Mesendoderm (in vitro differentiated cells): ENCODE results near the gene LRFN4.

Source experiments
- DNase-seq: peaks from one replicate; pipeline ENCODE4 v3.0.0; 2013
- H2AK5ac ChIP-seq: 2 replicates; pipeline ENCODE4 v1.6.1; 2013; ENCODE audit warnings: low read length, inconsistent platforms
- H2BK120ac ChIP-seq: 2 replicates; pipeline ENCODE4 v1.6.1; 2013; ENCODE audit warnings: low read depth, mild to moderate bottlenecking, low read length, moderate library complexity, mixed read lengths
- H2BK15ac ChIP-seq: replicated peaks from 2 replicates; pipeline ENCODE4 v1.6.1; 2013; ENCODE audit warnings: low read depth, mild to moderate bottlenecking, moderate library complexity
- H2BK5ac ChIP-seq: 2 replicates; pipeline ENCODE4 v1.6.1; 2013; ENCODE audit warnings: low read length, inconsistent platforms
- H3K18ac ChIP-seq: 2 replicates; pipeline ENCODE4 v1.6.1; 2013; ENCODE audit warnings: mild to moderate bottlenecking, low read length, mixed read lengths
- H3K23ac ChIP-seq: one replicate; pipeline ENCODE4 v1.6.1; 2013; ENCODE audit warnings: low read length
- H3K27ac ChIP-seq: 2 replicates; pipeline ENCODE4 v1.5.1; 2013; ENCODE audit warnings: low read depth, mild to moderate bottlenecking, inconsistent platforms, low read length, moderate library complexity
- H3K27me3 ChIP-seq: 2 replicates; pipeline ENCODE4 v1.6.1; 2013; ENCODE audit warnings: low read length, control low read depth, mild to moderate bottlenecking, inconsistent platforms; ENCODE audit not compliant: insufficient read depth, poor library complexity
- H3K36me3 ChIP-seq: 2 replicates; pipeline ENCODE4 v1.6.1; 2013; ENCODE audit warnings: low read length, inconsistent platforms; ENCODE audit not compliant: control insufficient read depth, insufficient read depth
- H3K4ac ChIP-seq: one replicate; pipeline ENCODE4 v1.6.1; 2013; ENCODE audit warnings: low read depth, mild to moderate bottlenecking, low read length, moderate library complexity
- H3K4me1 ChIP-seq: 2 replicates; pipeline ENCODE4 v1.6.1; 2013; ENCODE audit warnings: low read depth, low read length, inconsistent platforms; ENCODE audit not compliant: control insufficient read depth
- H3K4me2 ChIP-seq: 2 replicates; pipeline ENCODE4 v1.6.1; 2013; ENCODE audit warnings: low read length
- H3K4me3 ChIP-seq: 2 replicates; pipeline ENCODE4 v1.5.1; 2013; ENCODE audit warnings: mild to moderate bottlenecking, low read length
- H3K56ac ChIP-seq: one replicate; pipeline ENCODE4 v1.6.1; 2013; ENCODE audit warnings: low read length
- H3K79me1 ChIP-seq: 2 replicates; pipeline ENCODE4 v1.6.1; 2013; ENCODE audit warnings: low read length, inconsistent platforms
- H3K79me2 ChIP-seq: 2 replicates; pipeline ENCODE4 v1.6.1; 2013; ENCODE audit warnings: mild to moderate bottlenecking, low read length; ENCODE audit not compliant: control insufficient read depth, insufficient read depth
- H3K9ac ChIP-seq: 2 replicates; pipeline ENCODE4 v1.6.1; 2013; ENCODE audit warnings: low read length, inconsistent platforms
- H4K5ac ChIP-seq: one replicate; pipeline ENCODE4 v1.6.1; 2013; ENCODE audit warnings: low read length
- H4K8ac ChIP-seq: one replicate; pipeline ENCODE4 v1.6.1; 2013; ENCODE audit warnings: low read depth, mild to moderate bottlenecking, control low read depth, low read length, moderate library complexity
- WGBS: extraction: QIAGEN DNeasy Blood & Tissue Kit; methylation state at CpG from one replicate; pipeline ENCODE4 v1.1.7; 2013; ENCODE audit warnings: low lambda C conversion rate, missing lambda C conversion rate; ENCODE audit not compliant: insufficient coverage; ENCODE audit errors: extremely low coverage; 5-methylcytosine and 5-hydroxymethylcytosine counted together

LRFN4 gene

DNA sequence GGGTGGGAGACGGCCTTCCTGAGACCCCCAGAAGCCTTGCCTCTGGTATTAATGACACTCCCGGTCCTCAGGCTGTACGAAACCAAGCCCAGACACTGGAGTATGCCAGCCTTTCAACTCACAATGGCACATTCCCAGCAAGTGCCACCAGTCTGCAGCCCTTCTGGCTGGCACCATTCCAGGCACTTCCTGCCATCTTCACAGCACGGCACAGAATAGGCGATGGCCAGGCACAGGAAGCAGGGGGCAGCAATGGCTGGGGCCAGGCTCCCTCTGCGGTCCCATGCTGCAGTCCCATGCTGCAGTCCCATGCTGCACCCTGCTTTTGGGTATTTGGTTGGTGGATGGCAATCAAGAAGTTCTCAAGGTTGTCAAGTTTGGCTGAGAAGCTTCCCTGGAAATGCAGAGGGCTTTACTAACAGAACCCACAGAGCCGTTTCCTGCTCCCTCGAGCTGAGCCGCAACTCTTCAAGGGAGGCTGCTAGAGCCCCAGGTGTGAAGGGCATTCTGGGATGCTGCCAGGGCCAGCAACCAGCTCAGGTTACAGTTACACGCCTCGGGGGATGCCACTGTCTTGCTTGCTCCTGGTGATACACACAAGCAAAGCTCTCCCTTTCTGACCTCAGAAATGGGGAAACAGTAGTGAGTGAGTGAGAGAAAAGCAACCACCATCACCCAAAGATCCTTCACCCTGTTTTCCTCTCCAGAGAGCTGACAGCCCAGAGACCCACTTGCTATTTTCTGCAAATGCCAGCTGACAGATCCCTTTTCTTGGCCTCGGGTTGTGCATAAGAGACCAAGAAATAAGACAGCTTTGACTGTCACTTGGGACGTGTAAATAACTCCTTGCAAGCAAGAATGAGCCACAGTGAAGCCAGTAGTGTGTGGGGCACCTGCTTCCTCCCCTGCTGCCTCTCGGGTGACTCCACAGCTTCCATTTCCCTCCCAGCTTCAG lies 23.9 kb downstream of the LRFN4 start:
- Histone ChIP-seq H3K4ac (no peak overlapping the region), H3K27ac (no peak overlapping the region), H3K79me1 (no peaks in the 10 kb centered on the region), H3K36me3 (no peaks in the 10 kb centered on the region), H3K4me1 (no peaks in the 10 kb centered on the region), H3K4me2 (no peak overlapping the region), H2BK120ac (no peak overlapping the region), H4K5ac (no peak overlapping the region), H2AK5ac (no peak overlapping the region), H4K8ac (no peak overlapping the region), H2BK15ac (no peak overlapping the region), H3K56ac (no peak overlapping the region), H2BK5ac (no peak overlapping the region), H3K27me3 (no peaks in the 10 kb centered on the region), H3K23ac (no peak overlapping the region), H3K9ac (no peak overlapping the region), H3K18ac (no peak overlapping the region), H3K79me2 (no peaks in the 10 kb centered on the region), H3K4me3 (no peak overlapping the region)
- no CpG with 5 or more reads among the region's 14 CpGs for WGBS
- peak; percentile 50 for DNase-seq

DNA sequence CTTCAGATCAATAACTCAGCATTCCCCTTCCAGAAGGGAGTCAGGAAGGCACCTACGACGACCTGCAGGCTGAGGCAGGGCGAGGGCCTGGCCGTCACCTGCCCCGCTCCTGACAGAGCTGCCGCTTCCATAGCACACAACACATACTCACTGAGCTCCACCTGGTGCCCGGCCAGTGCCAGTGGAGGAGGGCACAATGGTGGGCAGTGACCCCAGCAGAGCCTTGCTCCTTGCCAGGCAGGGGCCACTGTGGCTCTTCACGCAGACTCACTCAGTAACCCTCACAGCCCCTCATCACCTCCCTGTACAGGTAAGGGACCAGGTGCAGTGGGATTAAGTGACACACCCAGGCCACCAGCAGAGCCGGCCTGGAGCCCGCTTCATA lies 24.6 kb downstream of the LRFN4 start:
- no peak overlapping the region for H3K4me2 ChIP-seq
- H3K79me1 ChIP-seq = no peaks in the 10 kb centered on the region
- no peaks in the 10 kb centered on the region for H3K27me3 ChIP-seq
- no peak overlapping the region for H2BK15ac ChIP-seq
- no CpG with 5 or more reads among the region's 10 CpGs for WGBS
- H2BK120ac ChIP-seq = no peak overlapping the region
- no peak overlapping the region for H2BK5ac ChIP-seq
- no peak overlapping the region for H4K5ac ChIP-seq
- no peak overlapping the region for H3K9ac ChIP-seq
- H3K4ac ChIP-seq = no peak overlapping the region
- H3K23ac ChIP-seq = no peak overlapping the region
- H3K18ac ChIP-seq = no peak overlapping the region
- no peak overlapping the region for H3K4me3 ChIP-seq
- no peak overlapping the region for H3K56ac ChIP-seq
- H4K8ac ChIP-seq = no peak overlapping the region
- DNase-seq = no peak
- H2AK5ac ChIP-seq = no peak overlapping the region
- no peaks in the 10 kb centered on the region for H3K79me2 ChIP-seq
- no peaks in the 10 kb centered on the region for H3K4me1 ChIP-seq
- H3K36me3 ChIP-seq = no peaks in the 10 kb centered on the region
- H3K27ac ChIP-seq = no peak overlapping the region

DNA sequence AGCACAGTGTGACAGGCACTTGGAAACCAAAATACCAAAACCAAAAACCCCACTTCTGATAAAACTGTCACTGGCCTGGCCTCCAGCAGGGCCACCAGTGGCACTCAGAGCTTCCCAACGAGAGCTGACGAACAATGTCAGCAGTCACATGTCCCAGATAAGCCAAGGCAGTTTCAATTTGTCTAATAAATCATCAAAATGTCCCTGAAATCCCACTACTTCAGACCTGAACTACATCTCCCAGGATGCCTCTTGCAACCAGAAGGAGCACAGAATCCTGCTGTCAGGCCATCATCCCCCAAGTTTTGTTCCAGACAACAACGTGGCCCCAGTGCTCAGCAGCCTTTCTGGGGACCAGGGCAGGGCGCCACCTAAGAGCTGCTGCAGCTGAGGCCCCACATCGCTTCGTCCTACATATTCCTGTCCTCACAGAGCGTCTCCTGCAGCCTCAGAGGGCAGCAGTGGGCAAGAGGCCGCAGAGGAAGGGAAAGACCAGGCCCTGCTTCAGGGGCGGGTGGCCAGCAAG lies 25.1 kb downstream of the LRFN4 start:
- no peak overlapping the region for H2AK5ac ChIP-seq
- no peak overlapping the region for H3K23ac ChIP-seq
- H4K8ac ChIP-seq = no peak overlapping the region
- H3K4ac ChIP-seq = peak overlapping the region; percentile 0
- no peak overlapping the region for H4K5ac ChIP-seq
- no peak overlapping the region for H3K9ac ChIP-seq
- no peak overlapping the region for H3K4me3 ChIP-seq
- no peak for DNase-seq
- H2BK15ac ChIP-seq = no peak overlapping the region
- no peaks in the 10 kb centered on the region for H3K4me1 ChIP-seq
- H3K27ac ChIP-seq = no peak overlapping the region
- WGBS = no CpG with 5 or more reads among the region's 9 CpGs
- H3K27me3 ChIP-seq = no peaks in the 10 kb centered on the region
- no peak overlapping the region for H2BK120ac ChIP-seq
- no peak overlapping the region for H3K56ac ChIP-seq
- no peak overlapping the region for H3K18ac ChIP-seq
- no peaks in the 10 kb centered on the region for H3K79me2 ChIP-seq
- H3K4me2 ChIP-seq = no peak overlapping the region
- H3K36me3 ChIP-seq = no peaks in the 10 kb centered on the region
- no peak overlapping the region for H2BK5ac ChIP-seq
- H3K79me1 ChIP-seq = no peaks in the 10 kb centered on the region

DNA sequence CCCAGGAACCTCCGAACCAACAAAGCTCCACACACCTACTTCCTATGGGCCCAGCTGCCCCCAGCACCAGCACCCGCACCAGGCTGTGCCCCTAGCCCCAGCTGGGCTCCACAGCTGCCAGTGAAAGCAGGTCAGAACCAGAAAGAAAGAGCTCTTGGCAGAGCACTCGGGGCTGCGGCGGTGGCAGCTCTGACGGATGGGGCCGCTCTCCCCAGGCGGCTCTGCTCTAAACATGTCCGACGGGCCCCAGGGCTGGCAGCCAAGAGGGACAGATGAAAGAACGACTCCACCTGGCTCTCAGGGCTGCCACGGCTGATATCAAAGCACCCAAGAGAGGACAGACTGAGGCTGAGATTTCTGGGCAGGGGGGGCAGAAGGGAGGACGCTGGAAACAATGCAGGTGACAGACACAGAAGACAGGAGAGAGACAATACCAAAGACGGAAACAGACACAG lies 25.7 kb downstream of the LRFN4 start:
- Histone ChIP-seq H2AK5ac (no peak overlapping the region), H3K9ac (no peak overlapping the region), H3K4ac (no peak overlapping the region), H3K27me3 (no peaks in the 10 kb centered on the region), H3K4me2 (no peak overlapping the region), H3K18ac (no peak overlapping the region), H3K79me2 (no peaks in the 10 kb centered on the region), H3K27ac (no peak overlapping the region), H3K4me3 (no peak overlapping the region), H2BK15ac (no peak overlapping the region), H4K5ac (no peak overlapping the region), H3K79me1 (no peaks in the 10 kb centered on the region), H3K23ac (no peak overlapping the region), H4K8ac (no peak overlapping the region), H2BK5ac (no peak overlapping the region), H3K36me3 (no peaks in the 10 kb centered on the region), H3K4me1 (no peaks in the 10 kb centered on the region), H3K56ac (peak overlapping the region; percentile 39), H2BK120ac (no peak overlapping the region)
- WGBS = no CpG with 5 or more reads among the region's 14 CpGs
- no peak for DNase-seq

DNA sequence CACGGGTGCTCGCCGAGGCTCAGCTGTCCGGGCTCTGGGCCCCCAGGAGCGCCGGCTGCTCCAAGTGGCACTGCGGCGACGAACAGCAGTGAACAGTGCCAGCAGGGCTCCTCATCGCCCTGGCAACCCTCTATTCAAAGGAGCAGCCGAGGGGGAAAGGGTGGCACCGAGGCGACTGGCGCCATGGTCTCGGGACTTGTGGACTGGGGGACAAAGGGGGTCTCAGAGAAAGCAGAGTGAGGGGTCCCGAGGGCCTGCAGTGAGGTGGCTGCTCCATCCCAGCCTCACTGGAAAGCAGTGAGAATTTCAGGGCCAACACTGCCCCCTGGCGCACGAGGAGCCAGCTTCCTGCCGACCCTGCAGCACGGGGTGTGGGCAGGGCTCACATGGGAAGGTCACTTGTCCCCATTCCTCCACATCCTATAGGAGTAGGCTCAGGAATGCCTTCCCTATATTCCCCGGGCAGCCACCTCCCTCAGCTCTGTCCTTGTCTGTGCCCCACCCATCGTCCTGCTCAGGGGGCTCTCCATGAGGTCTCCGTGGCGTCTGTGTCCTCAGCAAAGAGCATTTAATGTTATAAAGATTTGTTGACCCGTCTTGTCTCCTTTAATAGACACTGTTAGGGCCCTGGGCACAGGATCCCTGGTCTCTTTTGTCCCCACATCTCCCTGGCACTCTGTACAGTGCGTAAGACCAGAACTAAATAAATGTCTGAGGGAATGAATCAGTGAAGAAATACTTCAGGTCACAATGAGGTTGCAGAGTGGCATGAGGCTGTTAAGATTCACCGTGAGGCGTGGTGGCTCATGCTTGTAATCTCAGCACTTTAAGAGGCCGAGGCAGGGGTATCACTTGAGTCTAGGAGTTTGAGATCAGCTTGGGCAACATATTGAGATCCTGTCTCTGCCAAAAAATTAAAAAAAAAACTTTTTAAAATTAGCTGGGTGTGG lies 26.4 kb downstream of the LRFN4 start:
- no peak overlapping the region for H2BK120ac ChIP-seq
- H3K79me2 ChIP-seq = no peaks in the 10 kb centered on the region
- no peak overlapping the region for H3K4ac ChIP-seq
- H3K27ac ChIP-seq = no peak overlapping the region
- no CpG with 5 or more reads among the region's 29 CpGs for WGBS
- H3K27me3 ChIP-seq = no peaks in the 10 kb centered on the region
- H3K79me1 ChIP-seq = no peaks in the 10 kb centered on the region
- no peak overlapping the region for H4K8ac ChIP-seq
- no peaks in the 10 kb centered on the region for H3K4me1 ChIP-seq
- H2BK5ac ChIP-seq = no peak overlapping the region
- no peak overlapping the region for H3K18ac ChIP-seq
- no peak overlapping the region for H2AK5ac ChIP-seq
- no peak overlapping the region for H3K56ac ChIP-seq
- H2BK15ac ChIP-seq = no peak overlapping the region
- H3K4me3 ChIP-seq = no peak overlapping the region
- H3K9ac ChIP-seq = no peak overlapping the region
- H3K4me2 ChIP-seq = no peak overlapping the region
- H3K23ac ChIP-seq = no peak overlapping the region
- peak; percentile 89 for DNase-seq
- no peaks in the 10 kb centered on the region for H3K36me3 ChIP-seq
- H4K5ac ChIP-seq = no peak overlapping the region
